ENCODE measurements around the gene NFE2L2.

Gene NFE2L2
- total RNA-seq, result 90.5 to 125 (median 125) reads per million in 3 experiments

GRCh38 chr2:177264693-177265587 is at the start of gene NFE2L2:
NFE2L2 (minus strand) TSS chr2:177264727; CDS start chr2:177264576, 151 bp downstream.
- DNase-seq, result peak; percentile 95

DNA sequence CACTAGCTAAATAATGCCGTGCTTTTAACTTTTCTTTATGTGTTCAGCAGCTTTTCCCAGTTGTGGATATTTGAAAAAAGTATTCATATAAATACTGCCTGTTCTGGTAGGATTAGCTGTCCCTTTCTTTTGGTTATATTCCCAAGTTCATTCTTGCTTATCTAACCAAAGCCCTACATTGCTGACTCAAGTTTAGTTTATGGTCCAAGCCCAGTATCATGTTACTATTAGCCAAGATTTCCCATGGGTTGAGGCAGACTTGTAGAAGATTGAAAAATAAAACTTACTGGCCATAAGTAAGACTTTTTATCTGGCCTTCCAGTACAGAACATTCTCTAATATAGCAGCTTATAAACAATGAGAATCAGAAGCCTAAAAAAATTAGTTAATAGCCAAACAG is 49.7 kb upstream of the NFE2L2 start:
- no peak for DNase-seq

DNA sequence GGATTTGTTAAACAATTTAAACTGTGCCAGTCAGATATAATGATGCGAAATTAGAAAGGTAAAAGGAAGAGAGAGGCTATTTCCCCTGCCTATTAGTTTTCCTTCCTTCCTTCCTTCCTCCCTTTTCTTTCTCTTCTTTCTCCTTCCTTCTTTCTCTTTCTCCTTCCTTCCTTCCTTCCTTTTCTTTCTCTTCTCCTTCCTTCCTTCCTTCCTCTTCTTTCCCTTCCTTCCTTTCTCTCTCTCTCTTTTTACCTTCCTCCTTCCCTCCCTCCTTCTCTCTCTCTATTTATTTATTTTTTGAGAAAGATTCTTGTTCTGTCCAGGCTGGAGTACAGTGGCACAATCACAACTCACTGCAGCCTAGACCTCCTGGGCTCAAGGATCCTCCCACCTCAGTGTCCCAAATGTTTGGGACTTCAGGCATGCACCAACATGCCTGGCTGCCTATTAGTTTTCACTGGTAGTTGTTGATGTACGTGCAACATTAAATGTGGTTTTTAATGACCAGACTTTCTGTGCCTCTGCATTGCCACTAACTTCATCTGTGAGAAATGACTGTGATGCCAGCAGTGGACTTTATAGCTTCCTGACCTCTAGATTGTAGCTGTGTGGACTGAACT is 48.7 kb upstream of the NFE2L2 start:
- no peak for DNase-seq

GRCh38 chr2:177312562-177312961 is 48.0 kb upstream of the NFE2L2 start:
- no peak for DNase-seq

DNA sequence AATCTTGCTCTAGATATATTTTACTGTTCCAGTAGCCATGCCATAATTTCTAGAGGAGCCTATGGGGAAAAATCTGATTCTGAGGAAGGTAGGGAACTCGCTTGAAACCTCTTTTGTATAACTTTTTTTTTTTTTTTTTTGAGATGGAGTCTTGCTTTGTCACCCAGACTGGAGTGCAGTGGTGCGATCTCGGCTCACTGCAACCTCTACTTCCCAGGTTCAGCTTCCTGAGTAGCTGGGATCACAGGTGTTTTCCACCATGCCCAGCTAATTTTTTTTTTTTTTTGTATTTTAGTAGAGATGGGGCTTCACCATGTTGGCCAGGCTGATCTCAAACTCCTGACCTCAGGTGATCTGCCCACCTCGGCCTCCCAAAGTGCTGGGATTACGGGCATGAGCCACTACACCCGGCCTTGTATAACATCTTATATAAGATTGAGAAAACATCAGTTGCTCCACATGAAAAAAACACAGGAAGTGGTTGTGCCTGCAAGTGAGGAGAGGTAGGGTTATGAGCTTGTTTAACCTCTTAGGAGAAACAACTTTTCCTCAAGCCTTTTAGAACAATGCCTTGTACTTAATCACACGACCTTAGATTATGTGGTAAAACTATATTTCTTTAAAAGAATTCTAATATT is 45.3 kb upstream of the NFE2L2 start:
- DNase-seq, result peak; percentile 57

- DNase-seq, result no peak
These were observed 42.0 kb upstream of the NFE2L2 start for GRCh38 chr2:177306550-177306949.

DNA sequence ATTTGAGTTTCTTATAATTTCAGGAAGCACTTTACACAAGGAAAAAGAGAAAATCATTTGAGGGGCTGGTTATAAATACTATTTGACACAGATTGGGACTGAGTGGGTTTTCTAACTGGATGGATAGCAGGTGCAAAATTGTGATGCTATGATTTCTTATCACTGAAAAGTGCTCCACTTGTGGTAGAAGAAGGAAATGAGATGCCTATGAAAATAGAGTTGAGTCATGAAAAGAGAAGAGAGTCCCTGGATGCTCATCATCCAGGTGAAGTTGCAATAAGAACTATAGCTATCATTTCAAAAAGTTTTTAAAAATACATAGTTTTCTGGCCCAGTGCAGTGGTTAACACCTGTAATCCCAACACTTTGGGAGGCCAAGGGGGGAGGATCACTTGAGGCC is 39.4 kb upstream of the NFE2L2 start:
- DNase-seq, result no peak

DNA sequence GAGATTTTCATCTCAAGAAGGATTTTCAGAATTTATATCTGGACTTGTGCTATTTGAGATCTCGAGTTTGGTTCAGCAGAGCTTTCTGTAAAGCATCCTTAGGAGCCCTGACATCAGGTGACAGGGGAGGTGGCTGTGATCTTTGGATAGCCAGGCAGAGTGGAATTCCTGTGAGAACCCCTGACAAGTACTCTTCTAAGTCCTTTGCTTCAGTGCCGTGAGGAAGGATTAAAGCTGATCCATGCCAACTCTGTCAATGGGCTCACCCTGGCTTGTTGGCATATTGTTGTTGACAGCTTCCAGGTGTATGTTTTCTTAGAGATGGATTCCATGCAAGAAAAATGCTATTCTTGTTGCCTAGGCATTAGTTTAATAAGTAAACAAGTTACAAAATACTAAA is 38.0 kb upstream of the NFE2L2 start:
- no peak for DNase-seq

DNA sequence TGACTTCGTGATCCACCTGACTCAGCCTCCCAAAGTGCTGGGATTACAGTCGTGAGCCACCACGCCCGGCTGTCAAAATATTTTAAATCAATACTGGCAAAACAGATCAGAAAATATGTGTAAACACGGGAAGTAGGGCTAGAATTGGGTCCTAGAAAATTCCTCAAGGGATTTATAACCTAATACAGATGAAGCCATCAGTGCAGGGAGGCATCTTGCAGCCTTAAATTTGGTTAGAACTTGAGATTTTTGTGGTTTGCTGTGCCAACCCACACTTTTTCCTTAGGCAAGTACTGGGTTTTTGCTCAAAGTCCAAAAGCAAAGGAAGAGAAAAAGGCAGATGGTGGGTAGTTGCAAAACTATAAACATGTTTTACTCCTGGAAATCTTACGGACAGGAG is 33.7 kb upstream of the NFE2L2 start:
- DNase-seq, result no peak

DNA sequence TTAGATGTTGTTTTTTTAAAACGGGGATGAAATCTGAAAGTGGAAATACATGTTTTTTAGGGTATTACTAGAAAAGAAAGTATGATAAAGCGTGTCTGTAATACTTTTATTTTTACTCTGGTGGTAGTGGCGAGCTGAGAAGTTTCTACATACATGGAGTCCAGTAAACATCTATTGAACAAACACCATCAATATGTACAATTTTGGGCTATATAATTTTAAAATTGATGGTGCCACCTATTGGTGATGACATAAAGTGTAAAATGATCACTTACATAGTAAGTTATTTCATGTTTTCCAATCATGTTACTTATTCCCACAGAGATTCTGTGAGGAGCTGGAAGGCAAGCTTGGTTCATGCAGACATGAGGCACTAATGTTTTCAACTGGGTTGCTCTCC is 31.5 kb upstream of the NFE2L2 start:
- peak; percentile 43 for DNase-seq

- no peak for DNase-seq
These were observed 31.0 kb upstream of the NFE2L2 start for GRCh38 chr2:177295484-177295883.

- DNase-seq, result no peak
These were observed 27.2 kb upstream of the NFE2L2 start for GRCh38 chr2:177291701-177292100.

DNA sequence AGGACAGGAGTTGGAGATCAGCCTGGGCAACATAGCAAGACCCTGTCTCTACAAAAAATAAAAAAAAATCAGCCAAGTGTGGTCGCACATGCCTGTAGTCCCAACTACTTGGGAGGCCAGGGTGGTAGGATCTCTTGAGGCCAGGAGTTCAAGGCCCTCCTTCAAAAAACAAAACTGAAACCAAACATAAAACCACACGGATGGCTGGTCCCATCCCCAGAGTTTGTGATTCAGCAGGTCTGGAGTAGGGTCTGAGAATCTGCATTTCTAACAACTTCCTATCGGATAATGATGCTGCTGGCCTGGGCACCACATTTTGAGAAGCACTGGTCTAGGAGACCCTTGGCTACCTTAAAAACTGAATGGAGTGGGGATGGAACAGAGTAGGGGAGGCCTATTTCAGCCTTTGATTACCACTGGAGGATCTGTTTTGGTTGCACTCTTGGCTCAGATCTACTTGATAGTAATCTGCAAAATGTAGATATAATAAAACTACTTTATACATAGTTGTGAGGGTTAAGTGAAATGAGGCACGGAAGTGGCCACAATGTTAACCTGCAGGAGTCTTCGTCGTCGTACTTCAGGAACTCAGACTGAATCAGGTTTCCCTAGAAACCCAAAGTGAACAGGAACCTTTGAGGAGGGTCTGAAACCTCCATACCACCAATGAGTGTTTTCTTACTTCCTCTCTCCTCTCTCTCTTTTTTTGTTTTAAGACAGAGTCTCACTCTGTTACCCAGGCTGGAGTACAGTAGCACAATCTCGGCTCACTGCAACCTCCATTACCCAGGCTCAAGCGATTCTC is 25.5 kb upstream of the NFE2L2 start:
- peak; percentile 16 for DNase-seq

GRCh38 chr2:177287814-177288213 is 23.3 kb upstream of the NFE2L2 start:
- DNase-seq, result no peak

- DNase-seq, result no peak
These were observed 21.6 kb upstream of the NFE2L2 start for GRCh38 chr2:177285892-177286715.

DNA sequence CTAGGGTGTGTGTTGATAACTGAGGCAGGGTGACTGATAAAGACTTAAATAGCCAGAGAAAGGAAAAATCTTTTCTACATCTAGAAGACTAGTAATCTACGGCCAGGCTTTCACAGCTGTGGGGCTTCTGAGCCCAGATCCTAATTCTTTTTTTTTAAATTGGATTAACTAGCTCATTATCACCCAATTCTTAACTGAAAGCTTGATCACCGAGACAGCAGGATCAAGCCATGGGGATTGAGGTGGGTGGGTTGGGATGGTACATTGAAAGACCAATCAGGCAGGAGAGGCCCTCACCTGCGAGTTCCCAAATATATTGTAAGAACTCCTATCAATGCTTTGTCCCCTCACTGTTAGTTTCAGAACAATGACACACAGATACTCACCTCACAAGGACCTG is 20.0 kb upstream of the NFE2L2 start:
- DNase-seq, result no peak

- no peak for DNase-seq
These were observed 19.4 kb upstream of the NFE2L2 start for GRCh38 chr2:177283906-177284305.

- DNase-seq, result no peak
These were observed 18.5 kb upstream of the NFE2L2 start for GRCh38 chr2:177282787-177283572.

- no peak for DNase-seq
These were observed 17.7 kb upstream of the NFE2L2 start for GRCh38 chr2:177282181-177282641.

DNA sequence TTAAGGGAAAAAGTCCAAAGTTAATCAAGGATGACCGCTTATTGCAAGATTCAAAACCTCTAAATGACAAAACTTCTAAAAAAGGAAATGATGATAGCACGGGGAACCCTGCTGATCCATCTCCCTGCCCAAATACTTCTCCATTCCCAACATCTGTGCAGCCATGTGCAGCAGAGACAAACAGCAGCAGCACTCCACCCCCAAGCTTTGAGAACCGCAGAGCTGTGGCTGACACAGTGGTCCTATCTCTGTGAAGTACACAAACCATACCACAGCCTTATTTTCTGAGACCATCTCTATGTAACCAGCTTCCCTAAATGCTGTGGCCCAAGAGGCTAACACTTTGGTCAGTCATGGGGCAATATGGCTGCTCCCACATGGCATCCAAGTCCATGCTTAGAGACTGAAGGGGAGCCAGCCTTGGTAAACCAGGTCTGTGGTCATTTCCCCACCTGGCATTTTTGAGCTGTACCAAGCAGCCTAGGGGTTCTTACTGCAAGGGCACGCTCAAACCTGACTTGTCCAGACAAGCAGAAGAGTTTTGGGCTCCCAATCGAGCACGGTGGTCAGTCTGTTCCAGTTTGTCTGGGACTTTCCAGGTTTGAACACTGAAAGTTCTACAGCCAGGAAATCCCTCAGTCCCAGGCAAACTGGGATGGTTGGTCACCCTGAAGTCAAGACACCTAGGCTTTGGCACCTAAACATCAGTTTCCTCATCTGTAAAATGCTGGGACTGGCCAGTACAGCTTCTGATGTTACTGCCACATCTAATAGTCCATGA is 17.1 kb upstream of the NFE2L2 start:
- no peak for DNase-seq
